IPS-NIHi7 (cell line): ENCODE results near the gene COL4A6.
"Not testable (repeated sequence)": the region's sequence is repeated elsewhere in the genome, so short reads cannot be mapped to it uniquely, and the experiment has no call there.

ENCODE experiments used
- DNase-seq: peaks from one replicate; pipeline ENCODE4 v3.0.0; 2012; ENCODE audit warnings: mixed read lengths; ENCODE audit errors: extremely low spot score

Gene COL4A6

DNA sequence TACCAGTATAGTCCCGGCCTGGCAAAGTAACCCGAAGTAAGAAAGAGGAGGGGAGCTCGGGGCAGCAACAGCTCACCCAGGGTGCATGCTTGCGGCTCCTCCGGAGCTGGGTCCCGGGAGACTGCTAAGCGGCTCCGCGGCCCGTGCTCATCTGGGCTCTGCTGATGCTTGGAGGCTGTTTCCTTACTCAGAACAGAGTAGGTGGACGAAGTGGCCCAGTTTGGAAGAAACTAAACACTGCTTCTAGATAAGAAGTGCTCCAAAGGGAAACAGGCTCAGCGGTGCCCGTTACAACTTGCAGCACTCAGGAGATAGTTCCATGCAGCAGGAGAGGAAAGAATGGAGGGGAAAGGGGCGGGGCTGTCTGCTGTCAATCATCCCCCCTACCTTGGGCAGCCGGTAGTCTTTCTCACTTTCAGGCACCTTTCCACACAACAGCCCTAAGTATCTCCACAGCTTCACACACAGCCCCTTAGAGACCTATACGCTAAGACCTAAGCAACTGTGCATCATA, at the start of gene COL4A6:
COL4A6 (minus strand) TSS at position 313 of the 514 bp plus-strand sequence; CDS start at position 87, 226 bp downstream.
- peak; percentile 81 for DNase-seq

DNA sequence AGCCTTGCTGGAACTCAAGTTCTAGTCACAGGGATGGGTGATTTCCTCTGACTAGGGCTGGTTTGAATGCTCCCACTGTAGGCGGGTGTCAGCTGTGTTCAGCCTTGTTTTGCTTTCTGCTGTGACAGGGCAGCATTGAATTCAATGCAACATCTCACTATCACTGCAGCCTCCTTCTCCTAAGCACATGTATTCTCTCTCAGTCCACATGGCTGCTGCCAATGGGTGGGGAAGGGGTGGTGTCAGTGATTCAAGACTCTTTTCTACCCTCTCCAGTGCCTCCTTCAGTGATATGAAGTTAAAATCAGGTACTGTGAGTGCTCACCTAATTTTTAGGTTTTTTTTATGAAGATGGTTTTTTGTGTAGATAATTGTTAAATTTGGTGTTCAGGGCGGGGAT, 47.7 kb upstream of the COL4A6 start:
- no peak for DNase-seq

DNA sequence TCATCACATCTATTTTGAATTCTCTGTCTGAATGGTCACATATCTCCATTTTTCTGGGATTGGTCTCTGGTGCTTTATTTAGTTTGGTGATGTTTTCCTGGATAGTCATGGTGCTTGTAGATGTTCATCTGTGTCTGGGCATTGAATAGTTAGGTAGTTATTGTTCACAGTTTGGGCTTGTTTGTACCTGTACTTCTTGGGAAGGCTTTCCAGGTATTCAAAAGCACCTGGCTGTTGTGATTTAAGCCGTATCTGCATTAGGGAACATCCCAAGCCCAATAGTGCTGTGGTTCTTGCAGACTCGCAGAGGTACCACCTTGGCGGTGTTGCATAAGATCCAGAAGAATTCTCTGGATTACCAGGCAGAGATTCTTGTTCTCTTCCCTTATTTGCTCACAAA, 46.0 kb upstream of the COL4A6 start:
- no peak for DNase-seq

DNA sequence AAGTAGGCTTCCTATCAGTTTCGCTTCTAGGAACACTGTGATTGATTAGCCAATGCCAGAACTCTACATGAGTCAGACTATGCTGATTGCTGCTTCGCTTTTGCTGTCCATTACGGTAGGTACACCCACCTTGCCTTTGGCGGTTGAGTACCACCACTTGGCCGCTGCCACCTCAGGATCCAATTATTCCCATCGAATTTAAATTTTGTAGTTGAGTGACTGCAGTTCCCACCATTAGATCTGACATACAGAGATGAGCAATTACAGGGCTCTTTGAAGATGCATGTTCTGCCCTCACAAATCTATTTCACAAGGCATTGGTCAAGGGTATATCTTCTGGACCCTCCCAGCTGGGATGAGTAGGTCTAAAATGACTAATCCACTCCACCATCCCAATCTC, 43.3 kb upstream of the COL4A6 start:
- DNase-seq, result not testable (repeated sequence)

DNA sequence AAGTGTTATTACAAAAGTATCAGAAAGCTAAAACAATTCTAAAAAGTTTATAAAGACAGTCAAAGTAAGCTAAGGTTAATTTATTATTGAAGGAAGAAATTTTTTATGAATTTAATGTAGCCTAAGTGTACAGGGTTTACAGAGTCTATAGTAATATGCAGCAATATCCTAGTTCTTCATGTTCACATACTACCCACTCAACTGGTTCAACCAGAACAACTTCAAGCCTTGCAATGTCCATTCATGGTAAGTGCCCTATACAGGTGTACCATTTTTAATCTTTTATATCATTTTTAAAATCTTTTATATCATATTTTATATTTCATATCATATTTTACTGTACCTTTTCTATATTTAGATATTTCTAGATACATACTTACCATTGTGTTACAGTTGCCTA, 35.8 kb upstream of the COL4A6 start:
- no peak for DNase-seq

DNA sequence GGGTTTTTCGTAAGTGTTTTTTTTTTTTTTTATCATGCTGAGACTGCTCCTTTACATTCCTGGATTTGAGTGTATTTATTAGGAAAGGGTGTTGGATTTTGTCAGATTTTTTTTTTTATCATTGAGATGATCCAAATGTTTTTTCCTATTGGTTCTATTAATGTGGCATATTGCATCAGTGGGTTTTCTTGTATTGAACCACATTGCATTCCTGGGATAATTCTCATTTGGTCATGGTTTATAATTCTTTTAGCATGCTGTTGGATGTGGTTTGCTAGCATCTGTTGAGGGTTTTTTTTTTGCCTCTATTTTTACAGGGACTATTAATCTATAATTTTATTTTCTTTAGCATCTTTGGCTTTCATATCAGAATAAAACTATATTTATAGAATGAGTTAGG, 30.3 kb upstream of the COL4A6 start:
- no peak for DNase-seq

DNA sequence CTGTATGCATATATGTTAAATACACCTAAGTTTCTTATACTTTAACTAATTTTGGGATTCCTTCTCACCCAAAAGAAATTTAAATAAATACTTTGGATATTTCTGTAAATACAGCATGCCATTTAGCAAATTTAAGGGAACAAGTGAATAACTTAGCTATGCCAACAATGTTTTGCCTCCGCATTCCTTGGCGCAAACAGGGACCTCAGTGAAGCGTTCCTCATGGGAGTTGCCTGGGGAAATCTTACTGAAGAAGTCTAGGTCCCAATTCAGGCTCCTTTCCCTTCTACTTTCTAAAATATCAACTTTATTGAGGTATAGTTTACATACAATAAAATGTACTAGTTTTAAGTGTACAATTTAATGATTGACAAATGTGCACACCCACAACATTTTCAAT, 26.4 kb upstream of the COL4A6 start:
- no peak for DNase-seq

DNA sequence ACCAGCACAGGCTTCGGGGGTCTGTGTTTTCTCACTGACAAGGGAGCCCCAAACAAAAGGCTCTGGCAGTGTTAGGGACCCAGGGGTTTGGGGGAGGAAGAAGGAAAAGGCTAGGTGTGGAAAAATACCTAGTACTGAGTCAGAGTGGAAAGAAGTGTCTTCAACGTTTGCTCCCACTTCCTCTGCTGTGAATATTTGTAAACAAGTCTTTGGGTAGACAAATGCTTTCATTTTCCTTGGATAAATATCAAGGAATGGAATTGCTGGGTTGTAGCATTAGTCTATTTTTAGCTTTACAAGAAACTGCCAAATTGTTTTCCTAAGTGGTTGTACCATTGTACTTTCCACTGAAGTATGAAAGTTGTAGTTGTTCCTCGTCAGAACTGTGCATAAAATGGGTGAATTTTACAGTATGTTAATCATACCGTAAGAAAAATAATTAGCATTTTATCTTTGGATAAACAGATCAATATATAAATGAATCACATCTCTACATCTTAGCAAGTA, 18.8 kb upstream of the COL4A6 start:
- DNase-seq, result no peak

DNA sequence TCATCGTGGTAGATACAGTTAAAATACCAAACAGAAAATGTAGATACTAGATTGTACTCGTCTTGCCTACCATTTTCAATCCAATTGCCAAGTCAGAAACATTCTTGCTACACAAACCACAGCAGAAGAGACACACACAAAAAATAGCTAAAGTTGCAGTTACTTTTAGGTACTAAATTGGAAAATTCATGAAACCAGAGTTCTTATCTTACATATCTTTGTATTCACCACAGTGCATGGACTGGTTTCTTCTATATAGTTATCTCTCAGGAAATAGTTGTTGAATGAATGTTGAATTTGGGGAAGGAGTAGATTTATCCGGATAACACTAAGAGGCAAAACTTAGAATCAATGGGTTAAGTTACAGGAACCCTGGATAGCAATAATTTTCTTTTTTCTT, 15.6 kb upstream of the COL4A6 start:
- no peak for DNase-seq

DNA sequence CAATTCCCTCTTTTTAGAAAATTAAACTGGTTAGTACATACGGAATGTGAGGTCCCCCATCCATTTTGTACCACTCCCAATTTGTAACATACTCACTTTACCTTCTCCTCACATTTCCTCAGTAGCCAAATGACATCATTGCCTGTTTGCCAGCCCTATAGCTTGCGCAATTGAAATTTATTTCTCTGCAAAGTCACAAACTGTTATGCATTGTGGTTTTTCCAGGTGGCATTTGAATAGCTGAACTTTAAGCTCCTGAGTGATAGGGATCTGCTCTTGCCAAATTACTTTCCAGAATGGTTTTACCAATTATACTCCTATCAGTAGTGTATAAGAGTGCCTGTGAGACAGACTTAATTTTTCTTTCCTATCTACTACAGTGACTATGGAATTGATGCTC, 9.1 kb upstream of the COL4A6 start:
- no peak for DNase-seq

DNA sequence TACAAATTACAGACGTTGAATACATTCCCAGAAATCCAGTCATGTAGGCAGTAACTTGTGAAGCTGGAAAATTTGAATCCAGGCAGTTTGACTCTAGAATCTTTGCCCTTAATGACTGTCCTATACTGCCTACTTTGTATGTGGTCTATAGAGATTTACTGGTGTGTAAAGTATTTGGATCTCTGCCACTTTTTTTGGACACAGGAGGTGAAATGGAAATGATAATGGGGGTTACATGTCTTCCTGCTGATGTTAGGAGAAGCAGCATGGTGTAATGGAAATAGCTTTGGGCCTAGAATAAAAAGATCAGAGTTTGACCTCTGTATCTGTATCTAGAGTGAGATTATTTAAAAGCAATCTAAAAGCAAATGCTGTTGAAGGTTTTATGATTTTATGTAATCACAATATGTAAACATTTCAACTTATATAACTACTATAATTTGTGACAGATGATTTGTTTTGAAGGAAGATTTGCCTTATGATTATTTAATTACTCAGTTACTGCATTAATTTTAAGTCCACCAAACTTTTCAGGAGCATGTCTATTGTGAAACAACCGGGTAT, 4.8 kb upstream of the COL4A6 start:
- no peak for DNase-seq

DNA sequence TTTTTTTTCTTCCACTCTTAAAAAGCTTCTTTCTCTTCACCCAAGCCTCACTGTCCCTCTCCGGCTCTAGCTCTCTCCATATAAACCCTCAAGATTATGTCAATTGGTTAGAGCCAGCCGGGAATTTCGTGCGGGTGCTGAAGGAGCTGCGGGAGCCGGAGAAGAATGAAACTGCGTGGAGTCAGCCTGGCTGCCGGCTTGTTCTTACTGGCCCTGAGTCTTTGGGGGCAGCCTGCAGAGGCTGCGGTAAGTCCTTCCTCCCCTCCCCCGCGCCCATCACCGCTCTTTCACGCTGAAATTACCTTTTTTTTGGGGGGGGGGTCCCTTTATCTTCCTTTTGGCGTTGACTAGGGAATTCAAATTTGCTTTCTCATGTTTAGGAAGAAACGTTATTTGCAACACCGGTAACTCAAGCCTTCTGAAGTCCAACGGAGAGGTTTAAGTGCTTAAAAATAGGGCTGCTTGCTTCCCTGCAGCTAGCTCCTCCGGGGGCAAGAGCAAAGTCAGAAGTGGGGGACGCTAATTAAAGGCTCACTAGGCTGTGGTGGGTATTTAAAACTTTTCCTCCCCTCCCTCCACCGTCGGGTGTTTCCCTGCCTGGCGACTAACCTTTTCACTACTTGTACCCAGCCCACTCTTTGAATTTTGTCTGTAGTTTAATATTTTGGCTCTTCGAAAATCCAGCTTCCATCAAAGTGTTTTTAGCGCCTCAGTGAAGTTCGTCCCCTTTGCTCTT, 1.9 kb upstream of the COL4A6 start:
- DNase-seq, result peak; percentile 40

DNA sequence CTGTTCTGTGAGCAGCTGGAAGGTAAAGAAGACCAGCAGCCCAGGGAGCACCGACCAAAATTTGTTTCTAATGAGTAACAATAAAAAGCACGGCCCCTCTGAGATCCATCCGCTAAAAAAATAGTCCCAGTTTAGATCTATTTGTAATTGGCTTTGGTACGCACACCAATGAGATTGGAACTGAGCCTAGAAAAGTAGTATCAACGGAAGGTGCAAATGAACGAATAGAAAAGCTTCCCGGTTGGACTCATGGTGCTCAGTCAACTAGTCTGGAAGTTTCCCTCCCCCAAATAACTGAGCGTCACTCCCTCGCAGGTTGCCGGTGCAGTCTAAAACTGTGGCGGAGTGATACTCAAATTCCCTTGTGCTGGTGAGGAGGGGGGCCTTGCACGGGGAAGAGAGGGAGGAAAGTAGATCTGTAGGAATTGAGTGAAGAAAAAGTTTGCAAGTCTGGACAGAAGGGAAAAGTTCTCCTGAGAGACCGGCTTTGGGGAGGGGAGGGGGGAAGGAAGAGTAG, 1.3 kb upstream of the COL4A6 start, which contains the start of gene COL4A5:
COL4A5 (plus strand) TSS at position 413 of the 517 bp plus-strand sequence. CDS start 288 bp downstream, outside the sequence.
- DNase-seq, result peak; percentile 78

DNA sequence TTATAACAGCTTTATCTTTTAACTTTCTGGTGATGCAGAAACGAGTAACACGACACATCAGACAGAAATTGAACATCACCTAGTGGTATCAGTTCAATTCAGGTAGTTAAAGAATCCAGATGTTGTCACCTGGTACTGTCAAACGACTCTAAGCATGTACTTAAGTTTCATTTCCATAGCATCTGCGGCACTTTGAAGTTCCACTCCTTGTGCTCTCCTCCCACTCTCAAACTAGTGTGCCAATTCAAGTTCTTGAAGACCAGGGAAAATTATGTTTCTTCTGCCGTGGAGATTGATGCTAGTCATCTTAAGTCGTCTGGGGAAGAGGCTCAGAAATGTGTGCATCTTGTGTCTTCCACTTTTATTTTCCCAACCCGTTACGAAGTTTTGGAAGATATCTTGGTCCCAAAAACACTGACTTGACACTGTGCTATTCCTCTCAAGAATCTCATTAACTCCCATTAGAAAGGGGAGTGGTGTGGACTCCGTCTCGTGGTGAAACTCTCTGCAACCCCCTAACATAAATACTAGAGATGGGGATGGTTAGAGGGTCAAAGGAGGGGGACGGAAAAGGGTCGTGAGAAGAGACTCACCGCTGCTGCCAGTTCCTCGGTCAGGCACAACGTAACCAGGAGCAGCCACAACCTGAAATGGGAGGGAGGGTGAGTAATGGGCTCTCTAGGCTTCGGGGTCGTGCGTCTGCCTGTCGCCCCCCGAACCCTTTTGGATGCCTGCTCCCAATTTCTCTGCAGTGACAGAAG, 693 bp downstream of the COL4A6 start:
- peak; percentile 35 for DNase-seq

DNA sequence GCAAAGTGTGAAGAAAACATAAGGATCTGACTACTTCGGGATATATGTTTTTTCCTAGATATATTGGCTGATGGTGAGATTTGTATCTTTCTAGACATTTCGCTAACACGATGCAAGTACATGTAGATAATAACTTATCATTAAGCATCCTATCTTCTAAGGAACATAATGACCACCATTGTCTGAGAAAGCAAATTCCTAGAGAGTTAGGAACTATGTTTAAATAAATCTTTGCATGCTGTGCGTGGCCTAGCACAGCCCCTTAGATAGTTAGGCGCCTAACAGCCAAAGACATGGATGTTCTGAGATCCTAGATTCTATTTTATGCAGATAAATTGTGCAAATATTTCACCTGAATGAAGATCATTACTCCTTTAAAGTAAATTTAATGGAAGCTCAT, 3.0 kb downstream of the COL4A6 start:
- no peak for DNase-seq

DNA sequence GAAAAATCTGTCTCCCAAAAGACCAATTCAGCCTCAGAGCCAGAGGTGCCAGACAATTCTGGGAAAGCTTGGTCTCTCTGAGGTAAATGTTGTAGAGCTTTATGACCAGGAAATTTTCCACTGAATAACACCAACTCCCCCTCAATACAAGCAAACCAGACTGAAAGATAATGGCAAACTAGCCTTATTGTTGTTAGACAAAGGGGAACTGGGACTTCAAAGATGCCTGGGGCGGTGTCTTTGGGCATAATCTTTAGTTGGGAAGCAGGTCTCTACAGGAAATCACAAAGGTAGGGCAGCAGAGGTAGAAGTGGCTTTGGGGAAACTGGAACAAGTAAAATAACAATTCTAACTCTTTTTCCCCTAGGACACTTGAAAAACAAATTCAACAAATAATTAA, 12.0 kb downstream of the COL4A6 start:
- peak; percentile 28 for DNase-seq

DNA sequence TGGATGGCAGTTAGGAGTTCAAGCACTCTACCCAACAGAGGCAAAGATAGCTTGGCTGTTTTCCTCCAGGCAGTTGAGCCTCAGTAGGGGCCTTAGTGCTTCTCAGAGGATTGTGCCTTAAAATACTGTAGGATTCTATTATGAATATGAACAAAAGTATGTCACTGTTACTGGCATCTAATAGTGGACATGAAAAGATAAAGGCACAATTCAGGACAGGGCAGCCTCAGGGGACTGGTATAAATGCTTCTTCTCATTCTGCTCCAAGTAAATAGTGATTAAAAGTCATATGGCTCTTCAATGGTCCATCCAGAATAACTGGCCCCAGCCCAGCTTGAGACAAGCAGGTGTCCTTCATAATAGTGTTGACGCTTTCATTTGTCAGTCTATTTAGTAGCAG, 17.7 kb downstream of the COL4A6 start:
- no peak for DNase-seq

DNA sequence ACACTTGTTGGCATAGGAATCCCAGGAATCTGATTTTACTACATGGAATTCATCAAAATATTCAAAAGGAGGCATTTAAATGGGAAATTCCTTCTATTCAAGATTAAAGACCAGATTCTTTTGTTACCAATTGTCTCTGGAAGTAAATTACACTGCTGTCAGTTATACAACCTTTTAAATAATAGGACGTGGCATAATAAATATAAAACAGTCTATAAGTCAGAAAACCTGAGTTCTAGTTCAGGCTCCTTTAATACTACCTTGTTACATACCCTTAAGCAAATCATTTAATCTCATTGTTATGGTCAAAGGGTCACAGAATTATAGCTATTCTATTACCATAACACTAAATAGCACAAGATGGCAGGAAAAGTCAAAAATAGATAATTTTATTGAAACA, 18.8 kb downstream of the COL4A6 start:
- no peak for DNase-seq

DNA sequence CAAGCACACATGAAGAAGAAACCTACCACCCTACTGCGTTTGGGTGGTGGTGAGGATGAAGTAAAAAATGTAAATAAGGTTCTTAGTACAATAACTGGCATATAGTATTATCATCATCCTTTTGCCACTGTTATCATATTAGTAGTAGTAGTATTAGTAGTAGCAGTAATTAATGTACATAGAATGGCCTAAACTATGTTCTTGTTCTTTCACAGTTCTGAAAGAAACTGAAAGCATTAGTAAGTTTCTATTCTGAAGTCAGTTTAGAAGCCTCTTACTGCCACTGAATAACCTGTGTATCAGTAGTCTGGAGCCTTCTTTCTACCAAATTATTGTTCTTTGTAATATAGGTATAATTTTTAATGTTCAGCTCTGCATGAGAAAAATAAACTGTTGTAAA, 21.0 kb downstream of the COL4A6 start:
- no peak for DNase-seq

DNA sequence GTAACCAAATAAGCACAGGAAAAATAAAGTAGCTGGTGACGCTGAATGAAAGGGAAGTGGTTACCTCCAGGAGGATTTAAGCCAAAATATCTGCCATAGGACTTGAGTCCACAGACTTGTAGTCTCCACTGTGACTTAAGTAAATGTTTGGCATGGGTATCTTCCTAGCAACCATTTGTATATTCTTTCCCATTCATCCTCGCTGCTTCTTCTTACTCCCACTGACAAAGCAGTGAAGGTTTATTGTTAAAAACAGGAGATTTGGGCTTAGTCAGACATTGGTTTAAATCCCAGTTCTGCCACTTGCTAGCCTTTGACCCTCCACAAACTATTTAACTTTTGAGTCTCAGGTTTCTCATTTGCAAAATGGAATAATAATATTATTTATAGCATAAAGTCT, 22.3 kb downstream of the COL4A6 start:
- no peak for DNase-seq

DNA sequence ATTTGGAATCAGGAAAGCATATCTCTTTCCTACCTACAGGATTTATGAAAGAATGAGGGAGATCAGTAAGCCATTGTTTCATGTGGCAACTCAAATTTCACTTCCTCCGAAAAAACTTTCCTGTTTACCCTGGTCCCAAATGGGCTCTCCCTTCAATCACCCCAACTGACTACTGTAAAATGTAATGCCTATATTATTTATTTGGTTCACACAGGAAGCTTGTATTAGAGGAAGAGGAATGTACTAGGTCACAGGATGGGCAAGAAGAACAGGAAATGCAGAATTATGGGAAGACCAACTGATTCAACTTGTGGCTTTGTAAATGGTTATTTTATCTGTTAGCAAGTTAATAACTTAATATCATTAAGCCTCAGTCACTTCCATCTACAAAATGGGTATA, 23.1 kb downstream of the COL4A6 start:
- no peak for DNase-seq

DNA sequence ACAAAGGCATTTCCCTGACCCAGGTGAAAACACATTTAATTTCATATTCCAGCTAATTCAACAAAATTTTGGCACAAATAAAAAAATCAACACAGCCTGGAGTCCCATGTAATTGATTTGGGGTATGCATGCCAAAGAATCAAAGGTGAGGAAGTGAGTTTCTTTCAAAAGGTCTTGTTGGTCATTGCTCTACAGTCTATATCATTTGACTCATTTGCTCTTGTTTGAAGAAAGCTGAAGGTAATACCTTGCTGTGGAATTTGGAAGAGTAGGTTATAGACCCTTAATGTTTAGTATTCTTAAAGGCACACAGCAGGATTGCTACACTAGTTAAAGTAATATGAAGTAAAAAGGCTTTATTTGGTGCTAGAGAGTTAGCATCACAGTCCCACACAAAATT, 25.4 kb downstream of the COL4A6 start:
- DNase-seq, result no peak
